GM12865 (cell line): Measurements from ENCODE around the gene SLC32A1.

ENCODE experiments used
- DNase-seq: peaks from one replicate; pipeline ENCODE4 v3.0.0; 2010; ENCODE audit warnings: low read depth
- H3K4me3 ChIP-seq: 2 replicates; pipeline ENCODE4 v1.5.1; 2011; ENCODE audit warnings: mild to moderate bottlenecking, low read depth, low read length, control low read depth
- CTCF ChIP-seq: IDR thresholded peaks from 2 replicates; pipeline ENCODE4 v1.5.1; 2011; ENCODE audit warnings: low read length, control low read depth, low read depth, inconsistent platforms; ENCODE audit not compliant: insufficient read depth; ENCODE audit errors: missing control alignments

Gene SLC32A1

GRCh38 chr20:38774167-38774566 lies 49.9 kb downstream of the SLC32A1 start:
- no peak for TF ChIP-seq CTCF
- no peak overlapping the region for H3K4me3 ChIP-seq
- no peak for DNase-seq

GRCh38 chr20:38776363-38776762 lies 52.1 kb downstream of the SLC32A1 start:
- TF ChIP-seq CTCF, result no peak
- DNase-seq, result no peak
- H3K4me3 ChIP-seq, result no peak overlapping the region
